GM12801 (cell line): ENCODE results near the gene GPR153.

Source experiments
- CTCF ChIP-seq: IDR thresholded peaks from one replicate; pipeline ENCODE4 v1.5.1; 2011; ENCODE audit warnings: control low read depth; ENCODE audit not compliant: insufficient read length; ENCODE audit errors: extremely low read depth

Gene GPR153

GRCh38 chr1:6211731-6212130, 49.2 kb downstream of the GPR153 start:
- no peak for TF ChIP-seq CTCF

GRCh38 chr1:6210591-6211355, 50.1 kb downstream of the GPR153 start:
- TF ChIP-seq CTCF = no peak

GRCh38 chr1:6209661-6210580, 51.0 kb downstream of the GPR153 start:
- no peak for TF ChIP-seq CTCF

GRCh38 chr1:6208723-6209660, 51.9 kb downstream of the GPR153 start:
- TF ChIP-seq CTCF = no peak

- TF ChIP-seq CTCF = no peak
These were observed 53.0 kb downstream of the GPR153 start for GRCh38 chr1:6207921-6208320.

GRCh38 chr1:6207075-6207885, 53.6 kb downstream of the GPR153 start:
- TF ChIP-seq CTCF = no peak
